Fibroblast of skin of right biceps (primary cell): Measurements from ENCODE around the gene GABBR1.
A peak's percentile ranks its signal among the peaks of the same experiment; 100 is the strongest.

Experiments
- DNase-seq: peaks from one replicate; pipeline ENCODE4 v3.0.0-alpha.2; 2013

GABBR1 gene

GRCh38 chr6:29652198-29652584 is 19.2 kb upstream of the GABBR1 start:
- DNase-seq, result no peak

GRCh38 chr6:29651413-29652197 is 18.6 kb upstream of the GABBR1 start:
- DNase-seq, result no peak

GRCh38 chr6:29649701-29650673 is 17.0 kb upstream of the GABBR1 start:
- peak; percentile 95 for DNase-seq

- peak; percentile 25 for DNase-seq
These were observed 15.1 kb upstream of the GABBR1 start for GRCh38 chr6:29647927-29648642.

- no peak for DNase-seq
These were observed 8.6 kb upstream of the GABBR1 start for GRCh38 chr6:29641430-29642148.

GRCh38 chr6:29637247-29637646 is 4.3 kb upstream of the GABBR1 start:
- DNase-seq, result no peak

GRCh38 chr6:29633534-29633905 is 537 bp upstream of the GABBR1 start:
- DNase-seq, result no peak

GRCh38 chr6:29631860-29632731 is 887 bp downstream of the GABBR1 start:
- DNase-seq, result peak; percentile 75

- no peak for DNase-seq
These were observed 1.7 kb downstream of the GABBR1 start for GRCh38 chr6:29631209-29631810.

- no peak for DNase-seq
These were observed 2.7 kb downstream of the GABBR1 start for GRCh38 chr6:29630315-29630714.

GRCh38 chr6:29629571-29629970 is 3.4 kb downstream of the GABBR1 start:
- DNase-seq, result no peak

- peak; percentile 82 for DNase-seq
These were observed 4.3 kb downstream of the GABBR1 start for GRCh38 chr6:29628419-29629281.

- peak; percentile 92 for DNase-seq
These were observed 5.1 kb downstream of the GABBR1 start for GRCh38 chr6:29627755-29628418.

GRCh38 chr6:29626948-29627754 is 5.8 kb downstream of the GABBR1 start:
- no peak for DNase-seq

- DNase-seq, result no peak
These were observed 7.5 kb downstream of the GABBR1 start for GRCh38 chr6:29625337-29625930.

- DNase-seq, result no peak
These were observed 8.4 kb downstream of the GABBR1 start for GRCh38 chr6:29624520-29624961.

GRCh38 chr6:29620630-29621029 is 12.4 kb downstream of the GABBR1 start:
- no peak for DNase-seq

- DNase-seq, result no peak
These were observed 13.3 kb downstream of the GABBR1 start for GRCh38 chr6:29619578-29620160.
